CD4-positive, alpha-beta T cell treated with Interferon alpha-2 for 1 hour (primary cell): Measurements from ENCODE around the gene HYPK.

Source experiments
- DNase-seq, 2 donors: peaks; one replicate each; pipeline ENCODE4 v3.0.0-alpha.2; 2020 to 2022

HYPK gene

GRCh38 chr15:43852607-43853006 is 52.2 kb downstream of the HYPK start:
- no peak for DNase-seq
